T follicular helper cell (primary cell): Measurements from ENCODE around the gene IFT122.
"Not testable (repeated sequence)": the region's sequence is repeated elsewhere in the genome, so short reads cannot be mapped to it uniquely, and the experiment has no call there.

Experiments
- DNase-seq: peaks from one replicate; pipeline ENCODE4 v3.0.0-alpha.2; 2020; ENCODE audit warnings: low read depth

IFT122 gene

DNA sequence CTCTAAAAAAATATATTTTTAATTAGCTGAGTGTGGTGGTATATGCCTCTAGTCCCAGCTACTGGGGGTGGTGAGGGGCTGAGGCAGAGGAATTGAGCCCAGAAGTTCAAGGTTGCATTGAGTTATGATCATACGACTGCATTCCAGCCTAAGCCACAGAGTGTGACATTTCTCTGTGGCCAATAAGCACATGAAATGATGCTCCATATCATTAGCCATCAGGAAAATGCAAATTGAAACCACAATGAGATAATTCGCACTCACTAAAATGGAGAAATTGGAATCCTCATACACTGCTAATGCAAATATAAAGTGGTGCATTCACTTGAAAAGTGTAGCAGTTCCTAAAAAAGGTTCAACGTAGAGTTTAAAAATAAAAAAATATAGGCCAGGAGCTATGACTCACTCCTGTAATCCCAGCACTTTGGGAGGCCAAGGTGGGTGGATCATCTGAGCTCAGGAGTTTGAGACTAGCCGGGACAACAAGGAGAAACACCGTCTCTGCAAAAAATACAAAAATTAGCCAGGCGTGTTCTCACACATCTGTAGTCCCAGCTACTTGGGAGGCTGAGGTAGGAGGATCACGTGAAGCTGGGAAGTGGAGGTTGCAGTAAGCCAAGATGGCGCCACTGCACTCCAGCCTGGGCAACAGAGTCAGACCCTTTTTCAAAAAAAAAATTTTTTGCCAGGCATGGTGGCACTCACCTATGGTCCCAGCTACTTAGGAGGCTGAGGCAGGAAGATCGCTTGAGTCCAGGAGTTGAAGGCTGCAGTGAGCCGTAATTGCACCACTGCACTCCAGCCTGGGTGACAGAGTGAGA is 35.2 kb downstream of the IFT122 start:
- no peak for DNase-seq

DNA sequence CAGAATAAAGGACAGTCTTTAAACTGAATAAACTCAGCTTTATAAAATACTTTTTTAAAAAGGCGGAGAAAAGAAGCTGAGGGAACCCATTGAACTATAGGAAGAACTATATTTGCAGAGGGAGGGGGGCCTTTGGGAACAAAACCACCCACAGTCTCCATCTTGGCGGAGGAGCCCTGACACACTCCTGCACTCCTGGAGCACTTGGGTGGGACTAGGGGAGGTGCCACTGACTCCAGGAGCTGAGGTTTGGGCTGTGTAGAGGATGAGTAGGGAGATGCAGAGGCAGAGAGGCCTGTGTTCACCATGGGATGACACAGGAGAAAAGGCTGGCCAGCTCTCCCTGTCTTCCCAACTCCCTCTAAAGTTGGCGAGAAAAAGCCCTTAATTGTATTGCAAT is 35.8 kb downstream of the IFT122 start:
- DNase-seq: no peak

DNA sequence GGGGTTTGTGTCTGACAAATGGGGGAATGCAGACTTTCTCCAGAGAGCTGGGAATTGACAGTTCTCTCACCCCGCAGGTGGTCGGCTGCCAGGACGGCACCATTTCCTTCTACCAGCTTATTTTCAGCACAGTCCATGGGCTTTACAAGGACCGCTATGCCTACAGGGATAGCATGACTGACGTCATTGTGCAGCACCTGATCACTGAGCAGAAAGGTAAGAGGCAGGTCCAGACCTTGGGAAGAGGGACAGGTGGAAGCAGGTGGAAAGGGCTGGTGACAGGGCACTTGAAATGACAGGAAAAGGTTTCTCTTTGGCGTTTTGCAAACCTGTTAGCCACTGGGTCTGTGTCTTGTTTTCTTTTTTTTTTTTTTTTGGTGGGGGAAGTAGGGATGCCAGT is 36.6 kb downstream of the IFT122 start:
- no peak for DNase-seq

DNA sequence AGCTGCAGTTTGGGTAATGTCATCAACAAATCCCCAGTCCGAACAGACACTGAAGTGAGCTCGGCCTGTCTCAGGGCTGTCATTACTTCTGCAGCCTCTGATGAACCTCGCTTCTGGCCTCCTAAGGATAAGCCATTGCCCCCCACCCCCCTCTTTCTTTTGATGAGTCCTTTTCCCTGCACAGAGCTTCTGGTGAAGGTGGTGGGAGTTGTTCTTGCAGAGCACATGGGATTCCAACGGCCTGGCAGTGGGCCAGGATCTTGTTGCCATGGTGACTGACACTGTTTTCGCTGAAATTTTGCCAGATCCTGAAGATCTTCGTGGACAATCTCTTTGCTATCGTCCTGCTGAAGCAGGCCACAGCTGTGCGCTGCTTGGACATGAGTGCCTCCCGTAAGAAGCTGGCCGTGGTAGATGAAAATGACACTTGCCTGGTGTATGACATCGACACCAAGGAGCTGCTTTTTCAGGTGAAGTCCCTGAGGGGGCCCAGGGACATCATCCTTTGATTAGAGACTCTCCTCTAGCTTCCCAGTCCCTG is 41.3 kb downstream of the IFT122 start:
- not testable (repeated sequence) for DNase-seq

DNA sequence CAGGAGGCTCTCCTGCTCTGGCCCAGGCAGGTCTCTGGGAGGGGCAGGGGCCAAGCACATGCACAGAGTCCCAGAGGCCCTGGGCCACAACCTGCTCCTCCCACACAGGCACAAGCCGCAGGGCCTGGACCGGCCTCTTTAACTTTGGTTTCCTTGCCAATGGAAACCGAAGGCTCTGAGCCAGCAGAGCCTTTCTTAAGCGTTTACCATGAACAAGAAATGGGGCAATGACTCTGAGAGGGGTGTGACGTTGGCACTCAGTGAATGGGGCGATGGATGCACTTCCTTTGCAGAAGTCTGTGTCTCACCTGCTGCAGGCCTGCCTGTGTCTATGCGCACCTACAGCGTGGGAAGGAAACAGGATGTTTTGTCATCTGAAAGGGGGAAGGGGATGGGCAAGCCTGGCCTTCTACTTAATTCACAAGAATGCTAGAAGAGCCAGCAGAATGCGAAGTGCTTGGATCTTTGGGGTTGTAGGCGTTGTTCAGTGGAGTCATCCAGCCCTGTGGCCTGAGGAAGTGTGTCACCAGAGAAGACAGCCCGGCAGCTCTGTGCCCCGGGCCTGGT is 41.8 kb downstream of the IFT122 start:
- DNase-seq: peak; percentile 64

DNA sequence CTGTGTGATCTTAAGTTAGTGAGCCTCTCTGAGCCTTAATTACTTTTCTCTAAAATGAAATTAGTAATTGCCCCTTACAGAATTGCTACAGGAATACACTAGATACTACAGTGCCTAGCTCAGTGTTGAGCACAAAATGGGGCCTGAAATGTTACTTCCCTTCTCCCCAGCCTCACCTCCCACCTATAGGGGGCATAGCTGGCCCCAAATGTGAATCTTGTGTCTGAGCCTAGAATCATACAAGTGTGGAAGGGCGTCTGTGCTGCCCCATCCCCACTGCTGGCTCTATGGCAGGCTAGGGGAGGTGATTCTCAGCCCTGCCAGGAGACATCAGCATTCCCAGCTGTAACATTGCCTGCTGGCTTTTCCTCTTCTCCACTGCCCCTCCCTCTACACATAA is 42.7 kb downstream of the IFT122 start:
- DNase-seq: no peak

DNA sequence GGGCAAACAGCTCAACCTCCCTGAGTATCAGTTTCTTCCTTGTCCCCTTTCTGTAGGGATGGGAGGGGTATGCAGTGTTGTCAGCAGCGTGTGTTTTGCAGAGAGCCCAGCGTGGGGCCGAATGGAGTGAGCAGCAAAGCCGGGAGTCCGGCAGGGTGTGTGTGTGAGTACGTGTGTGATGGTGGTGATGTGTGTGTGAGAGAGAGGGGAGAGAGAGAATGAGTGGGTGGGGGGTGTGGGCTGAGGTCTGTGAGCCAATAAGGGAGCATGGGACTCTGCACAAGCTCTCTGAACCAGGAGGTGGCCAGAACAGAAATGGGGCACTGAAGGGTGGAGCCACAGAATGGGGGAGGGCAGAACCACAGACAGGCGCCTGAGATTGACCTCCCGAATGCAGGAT is 43.8 kb downstream of the IFT122 start:
- no peak for DNase-seq

DNA sequence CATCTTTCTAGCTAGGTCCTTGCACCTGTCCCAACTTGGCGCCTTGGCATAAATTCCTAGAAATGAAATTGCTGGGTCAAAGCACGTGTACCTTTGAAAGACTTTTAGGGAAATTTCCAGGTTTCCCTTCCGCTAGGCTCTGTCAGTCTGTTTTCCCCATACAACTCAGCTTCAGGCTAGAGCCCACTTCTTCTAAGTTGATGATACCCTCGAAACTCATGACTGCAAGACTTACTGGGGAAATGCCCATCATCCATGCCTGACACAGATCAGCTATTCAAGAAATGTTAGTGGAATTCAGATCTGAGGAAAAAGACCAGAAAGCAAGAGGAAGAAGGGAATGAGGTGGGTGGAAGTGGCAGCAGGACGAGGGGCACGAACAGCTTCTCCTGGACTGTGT is 45.1 kb downstream of the IFT122 start:
- not testable (repeated sequence) for DNase-seq

DNA sequence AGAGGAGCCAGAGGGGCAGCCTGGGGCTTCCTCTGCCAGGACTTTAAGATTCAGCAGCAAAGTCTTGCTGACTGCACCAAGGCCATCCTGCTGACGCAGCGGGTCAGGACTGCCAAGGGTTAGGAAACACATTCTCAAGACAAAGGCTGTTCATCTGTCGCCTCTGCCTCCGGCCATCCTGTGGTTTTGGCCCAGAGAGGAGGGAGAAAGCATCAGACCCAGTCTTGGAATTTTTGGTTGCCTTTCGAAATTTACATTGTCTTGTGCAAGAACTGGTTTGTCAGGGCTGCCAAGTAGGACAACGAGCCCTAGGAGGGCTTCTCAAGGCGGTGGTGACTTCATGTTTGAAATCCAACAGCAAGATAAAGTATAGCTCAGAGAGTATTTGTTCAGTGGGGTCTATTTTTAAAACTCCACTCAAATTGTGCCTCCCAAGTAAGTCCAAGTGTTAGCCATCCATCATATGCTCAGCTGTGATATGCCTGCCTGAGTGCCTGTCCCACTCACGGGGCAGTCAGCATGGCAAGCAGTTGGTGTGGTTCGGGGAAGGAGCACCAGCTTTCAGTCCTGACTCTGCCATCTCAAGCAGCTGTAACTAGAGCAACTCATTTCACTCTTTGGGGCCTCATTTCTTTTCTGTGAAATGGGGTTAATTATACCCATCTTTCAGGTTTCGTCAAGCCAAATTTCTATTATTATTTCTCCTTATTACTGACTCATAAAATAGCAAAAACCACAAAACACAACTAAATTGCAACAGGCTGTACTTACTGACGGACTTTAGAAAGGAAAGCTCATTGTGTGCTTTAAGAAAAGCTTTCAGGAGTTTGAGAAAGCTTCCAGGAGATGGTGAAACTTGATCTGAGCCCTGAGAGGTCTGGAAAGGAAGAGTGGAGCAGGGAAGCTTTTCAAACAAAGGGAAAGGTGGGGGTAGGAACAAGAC is 46.0 kb downstream of the IFT122 start:
- DNase-seq: no peak

DNA sequence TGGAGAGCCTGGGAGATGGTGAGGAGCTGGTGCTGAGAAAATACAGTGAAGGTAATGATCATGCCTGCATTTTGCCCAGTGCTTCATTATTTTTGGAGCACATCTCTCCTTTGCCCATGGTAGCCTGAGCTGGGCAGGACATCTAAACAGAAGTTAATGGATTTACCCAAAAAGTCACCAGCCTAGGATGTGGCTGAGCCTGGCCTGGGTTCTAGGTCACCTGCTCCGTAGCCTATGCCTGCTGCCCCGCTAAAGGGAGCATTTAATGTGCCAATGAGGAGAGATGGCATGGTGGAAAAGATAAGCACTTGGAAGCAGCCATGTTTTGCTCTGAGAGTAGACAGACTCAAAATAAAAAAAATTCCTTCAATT is 46.6 kb downstream of the IFT122 start:
- no peak for DNase-seq

DNA sequence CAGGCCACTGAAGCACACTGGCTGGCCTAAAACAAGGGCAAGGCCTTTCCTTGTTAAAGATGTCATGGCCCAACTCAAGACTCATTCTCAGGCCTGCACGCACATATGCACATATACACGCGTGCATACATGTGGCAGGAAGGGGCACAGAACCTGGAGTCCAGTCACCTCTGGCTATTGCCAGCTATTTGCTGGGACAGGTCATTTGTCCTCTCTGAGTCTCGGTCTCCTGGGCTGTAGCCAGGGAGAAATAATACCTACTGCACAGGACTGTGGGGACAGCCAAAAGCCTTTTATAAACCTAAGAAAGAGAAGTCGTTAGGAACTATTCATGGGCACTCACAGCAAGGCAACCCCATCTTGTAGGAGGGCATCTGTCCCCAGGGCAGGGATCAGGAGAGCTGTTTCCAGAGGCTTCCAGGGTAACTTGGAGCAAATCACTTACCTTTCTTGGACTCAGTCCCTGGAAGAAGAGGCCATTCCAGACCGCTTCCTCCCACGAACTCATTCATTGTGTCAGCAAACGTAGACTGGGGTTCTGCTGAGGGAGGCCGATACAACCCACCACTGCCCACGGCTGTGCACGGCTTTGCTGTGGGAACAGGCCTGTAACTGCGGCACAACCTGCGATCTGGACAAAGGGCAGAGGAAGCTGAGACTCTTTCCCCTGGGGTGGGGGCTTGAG is 47.3 kb downstream of the IFT122 start:
- DNase-seq: no peak

DNA sequence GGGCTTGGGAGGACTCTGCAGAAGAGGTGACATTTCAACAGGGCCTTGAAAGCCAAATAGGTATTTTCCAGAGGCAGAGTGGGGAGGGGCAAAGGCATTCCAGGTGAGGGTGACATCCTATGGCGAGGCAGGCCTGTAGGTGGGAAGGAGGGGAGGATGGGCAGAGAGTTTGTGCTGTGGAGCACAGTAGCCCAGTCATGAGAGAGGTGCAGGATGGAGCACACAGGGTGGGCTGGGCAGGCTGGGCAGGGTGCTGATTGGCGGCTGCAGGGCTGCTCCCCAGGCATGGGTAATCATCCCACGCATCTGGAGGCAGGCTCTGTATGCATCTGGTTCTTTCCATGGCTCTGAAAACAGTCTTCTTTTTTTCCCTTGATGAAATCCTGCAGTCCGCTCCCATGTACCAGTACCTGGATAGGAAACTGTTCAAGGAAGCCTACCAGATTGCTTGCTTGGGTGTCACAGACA is 47.9 kb downstream of the IFT122 start:
- DNase-seq: not testable (repeated sequence)

DNA sequence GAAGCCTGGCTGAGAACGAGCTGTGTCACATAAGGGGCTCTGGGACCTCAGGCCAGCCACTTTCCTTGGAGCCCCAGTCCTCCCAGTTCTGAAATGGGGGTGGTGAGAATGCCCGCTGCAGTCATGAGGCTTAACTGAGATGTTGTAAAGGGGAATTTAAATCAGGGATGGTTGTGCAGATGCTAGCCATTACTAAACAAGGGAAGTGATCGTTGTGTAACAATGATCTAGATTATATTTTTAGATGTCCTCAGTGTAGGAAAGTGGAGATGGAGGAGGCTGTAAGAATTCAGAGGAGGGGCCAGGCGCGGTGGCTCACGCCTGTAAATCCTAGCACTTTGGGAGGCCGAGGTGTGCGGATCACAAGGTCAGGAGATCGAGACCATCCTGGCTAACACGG is 49.2 kb downstream of the IFT122 start:
- not testable (repeated sequence) for DNase-seq

DNA sequence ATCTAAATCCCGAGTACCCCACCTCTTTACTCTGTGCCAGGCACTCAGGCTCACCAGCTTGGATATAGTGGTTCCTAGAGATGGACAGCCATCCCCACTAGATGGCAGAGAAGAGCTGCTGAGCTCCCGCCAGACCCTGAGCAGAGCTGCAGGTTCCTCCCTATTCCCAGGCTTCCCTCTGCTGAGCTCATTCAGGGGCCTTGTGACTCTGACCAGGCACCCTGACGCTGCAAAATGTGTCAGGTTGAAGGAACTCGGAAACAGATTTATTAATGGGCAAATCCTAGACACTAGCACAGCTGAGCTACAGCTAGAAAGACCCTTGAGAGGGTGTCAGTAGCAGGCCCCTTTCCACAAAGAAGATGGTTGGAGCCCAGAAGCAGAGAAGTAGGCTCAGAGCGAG is 50.2 kb downstream of the IFT122 start:
- peak; percentile 25 for DNase-seq

DNA sequence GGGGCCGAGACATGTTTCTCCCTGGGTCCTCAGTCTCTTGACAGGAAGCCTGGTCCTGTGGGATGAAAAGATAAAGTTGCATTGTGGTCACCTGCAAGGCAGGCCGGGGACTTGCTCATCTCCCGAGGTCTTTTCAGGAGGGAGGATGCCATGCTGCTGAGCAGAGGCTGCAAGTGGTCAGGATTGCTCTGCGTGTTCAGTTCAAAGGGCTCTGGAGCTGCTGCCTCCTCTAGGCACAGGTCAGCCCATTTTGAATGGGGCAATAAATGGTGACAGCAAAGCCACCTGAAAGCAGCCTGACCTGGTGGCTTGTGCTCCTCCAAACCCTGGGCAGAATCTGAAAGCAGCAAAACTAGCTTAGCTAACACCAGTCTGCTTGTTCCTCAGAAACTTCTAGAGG is 51.1 kb downstream of the IFT122 start:
- DNase-seq: not testable (repeated sequence)

DNA sequence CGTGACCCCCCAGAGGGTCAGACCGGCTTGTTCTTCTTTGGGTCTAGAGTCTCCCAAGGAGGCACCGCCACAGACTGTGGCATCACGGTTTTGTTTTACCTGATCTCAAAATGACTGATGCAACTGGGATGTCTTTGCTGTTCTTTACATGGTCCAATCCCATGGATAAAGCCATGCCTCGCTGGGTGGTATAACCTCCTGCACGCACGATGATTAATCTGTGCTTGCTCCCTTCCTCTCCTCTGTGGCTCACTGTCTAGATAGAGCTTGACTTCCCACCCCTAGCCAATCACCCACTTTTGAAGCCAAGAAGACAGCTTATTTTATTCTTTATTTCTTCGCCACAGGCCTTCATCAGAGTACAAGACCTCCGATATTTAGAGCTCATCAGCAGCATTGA is 51.8 kb downstream of the IFT122 start:
- DNase-seq: no peak

DNA sequence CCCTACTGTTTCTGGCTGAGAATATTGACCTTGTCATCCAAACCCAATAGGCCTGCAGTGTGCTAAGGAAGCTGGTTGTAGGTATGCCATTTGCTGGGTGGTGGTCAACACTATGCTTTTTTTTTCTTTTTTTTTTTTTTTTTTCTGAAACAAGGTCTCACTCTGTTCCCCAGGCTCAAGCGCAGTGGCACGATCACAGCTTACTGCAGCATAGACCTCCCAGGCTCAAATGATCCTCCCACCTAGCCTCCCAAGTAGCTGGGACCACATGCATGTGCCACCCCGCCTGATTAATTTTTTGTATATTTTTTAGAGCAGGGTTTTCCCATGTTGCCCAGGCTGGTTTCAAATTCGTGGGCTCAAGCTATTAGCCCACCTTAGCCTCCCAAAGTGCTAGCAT is 52.7 kb downstream of the IFT122 start:
- DNase-seq: no peak

DNA sequence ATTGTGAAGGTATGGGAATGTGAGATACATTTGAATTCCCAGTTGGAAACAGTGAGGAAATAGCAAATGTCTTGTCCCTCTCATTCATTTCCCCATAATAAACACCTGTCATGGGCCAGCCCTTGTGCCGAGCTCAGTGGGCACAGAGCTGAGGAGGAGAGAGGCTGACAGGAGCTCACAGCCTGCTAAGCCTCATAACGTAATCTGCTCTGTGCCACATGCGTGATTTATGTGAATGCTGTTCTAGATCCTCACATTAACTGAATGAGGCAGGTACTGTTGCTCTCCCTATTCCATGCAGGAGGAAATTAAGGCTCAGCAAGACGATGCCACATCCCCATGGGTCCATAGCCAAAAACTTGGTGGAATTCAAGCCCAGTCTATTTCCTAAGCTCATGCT is 53.2 kb downstream of the IFT122 start:
- no peak for DNase-seq

DNA sequence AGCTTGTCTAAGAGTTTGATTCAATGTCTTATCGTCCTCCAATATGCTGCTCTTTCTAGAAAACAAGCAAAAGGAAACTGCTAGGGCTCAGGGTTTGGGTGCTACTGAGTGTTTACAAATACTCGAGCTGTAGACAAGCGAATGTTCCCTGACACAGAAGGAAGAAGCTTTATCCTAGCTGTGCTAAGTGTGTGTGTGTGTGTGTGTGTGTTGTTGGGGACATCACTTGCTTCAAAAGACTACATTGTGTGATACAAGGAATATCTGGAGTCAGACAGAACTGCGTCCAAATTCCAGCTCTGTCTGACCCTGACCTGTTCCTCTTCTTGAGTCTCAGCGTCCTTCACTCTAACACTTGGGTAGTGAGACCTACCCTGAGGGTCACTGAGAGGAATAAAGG is 54.5 kb downstream of the IFT122 start:
- not testable (repeated sequence) for DNase-seq

DNA sequence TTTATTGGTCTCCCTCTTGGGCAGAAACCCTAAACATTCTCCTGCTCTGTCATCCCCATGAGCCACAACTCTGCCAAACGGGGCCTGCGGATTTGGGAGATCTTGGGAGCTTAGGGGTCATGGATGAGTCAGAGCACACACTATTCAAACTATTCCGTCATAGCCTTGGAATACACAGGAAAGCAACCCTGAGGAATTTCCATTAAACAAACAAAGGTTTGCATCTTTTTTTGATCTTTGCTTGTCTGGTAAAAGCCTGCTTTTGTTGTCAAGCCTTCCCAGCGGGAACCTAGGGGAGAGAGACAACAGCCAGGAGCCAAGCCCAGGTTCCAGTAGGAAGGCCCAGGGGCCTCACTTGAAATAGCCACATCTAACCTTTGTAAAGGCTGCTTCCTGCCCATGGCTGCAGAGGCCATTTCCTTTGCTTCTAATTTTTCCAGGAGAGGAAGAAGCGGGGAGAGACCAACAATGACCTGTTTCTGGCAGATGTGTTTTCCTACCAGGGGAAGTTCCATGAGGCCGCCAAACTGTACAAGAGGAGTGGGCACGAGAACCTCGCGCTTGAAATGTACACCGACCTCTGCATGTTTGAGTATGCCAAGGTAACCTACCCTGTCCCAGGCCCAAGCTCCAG is 55.1 kb downstream of the IFT122 start:
- not testable (repeated sequence) for DNase-seq

DNA sequence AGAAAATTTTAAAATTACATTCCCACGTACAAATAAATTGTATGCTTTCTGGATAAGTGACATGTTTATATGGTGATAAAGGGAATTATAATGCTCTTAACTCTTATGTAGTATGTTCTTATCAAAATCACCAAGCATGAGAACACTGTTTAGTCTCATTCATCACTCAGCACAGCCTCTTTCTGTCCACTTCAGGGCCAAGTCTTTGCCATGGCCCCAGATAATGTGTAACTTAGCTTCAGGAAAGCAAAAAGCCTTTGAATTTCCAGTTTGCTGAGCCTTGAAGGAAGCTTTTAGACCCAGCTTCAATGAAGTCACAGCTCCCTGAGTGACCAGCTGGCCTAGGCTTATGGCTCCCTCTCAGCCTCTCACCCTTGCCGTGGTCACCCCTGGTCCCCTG is 57.9 kb downstream of the IFT122 start:
- DNase-seq: not testable (repeated sequence)
